HepG2 (cell line): ENCODE data around the gene OS9. TPM values are rescaled to one million over a fixed set of nuclear protein-coding genes. Genes with fewer than 3 reads are reported as not detected.
A peak's percentile ranks its signal among the peaks of the same experiment; 100 is the strongest.

ENCODE experiments used
- LBX2 ChIP-seq: sonication (generic); formaldehyde crosslinking; IDR thresholded peaks from 2 replicates; pipeline ENCODE4 v1.5.0; 2020; ENCODE audit warnings: missing genetic modification reagents, mild to moderate bottlenecking, borderline replicate concordance
- MXI1 ChIP-seq: IDR thresholded peaks from 3 replicates; pipeline ENCODE4 v1.6.1; 2012; ENCODE audit warnings: low read depth, low read length, inconsistent platforms, borderline replicate concordance
- NFKB2 ChIP-seq: sonication (generic); formaldehyde crosslinking; IDR thresholded peaks from 2 replicates; pipeline ENCODE4 v1.4.0; 2020; ENCODE audit warnings: missing genetic modification reagents, borderline replicate concordance
- NKX3-1 ChIP-seq: sonication (generic); formaldehyde crosslinking; IDR thresholded peaks from 2 replicates; pipeline ENCODE4 v1.5.0; 2020; ENCODE audit warnings: missing genetic modification reagents
- PAX8 ChIP-seq: sonication (generic); formaldehyde crosslinking; IDR thresholded peaks from 2 replicates; pipeline ENCODE4 v1.8.0; 2022; ENCODE audit warnings: mild to moderate bottlenecking, missing genetic modification reagents, borderline replicate concordance
- RBAK ChIP-seq: sonication (generic); formaldehyde crosslinking; IDR thresholded peaks from 2 replicates; pipeline ENCODE4 v1.5.1; 2020; ENCODE audit warnings: mild to moderate bottlenecking, missing genetic modification reagents
- THYN1 ChIP-seq: sonication (generic); formaldehyde crosslinking; IDR thresholded peaks from 2 replicates; pipeline ENCODE4 v1.8.1; 2023; ENCODE audit warnings: low read depth, mild to moderate bottlenecking, moderate library complexity, missing genetic modification reagents, borderline replicate concordance
- ZFP41 ChIP-seq: sonication (generic); formaldehyde crosslinking; IDR thresholded peaks from 2 replicates; pipeline ENCODE4 v1.4.0; 2020; ENCODE audit warnings: mild to moderate bottlenecking, missing genetic modification reagents, borderline replicate concordance
- ZNF17 ChIP-seq: sonication (generic); formaldehyde crosslinking; IDR thresholded peaks from 2 replicates; pipeline ENCODE4 v1.5.0; 2020; ENCODE audit warnings: mild to moderate bottlenecking, missing genetic modification reagents
- ZNF180 ChIP-seq: sonication (generic); formaldehyde crosslinking; IDR thresholded peaks from 2 replicates; pipeline ENCODE4 v1.4.0; 2020; ENCODE audit warnings: low read depth, missing genetic modification reagents, borderline replicate concordance
- ZNF256 ChIP-seq: sonication (generic); formaldehyde crosslinking; conservative IDR thresholded peaks from 2 replicates; pipeline ENCODE4 v1.4.0; 2020; ENCODE audit warnings: missing genetic modification reagents
- ZNF503 ChIP-seq: sonication (generic); formaldehyde crosslinking; IDR thresholded peaks from 2 replicates; pipeline ENCODE4 v1.4.0; 2020; ENCODE audit warnings: missing genetic modification reagents
- ZNF660 ChIP-seq: sonication (generic); formaldehyde crosslinking; IDR thresholded peaks from 2 replicates; pipeline ENCODE4 v1.5.1; 2020; ENCODE audit warnings: mild to moderate bottlenecking, low read depth, missing genetic modification reagents, borderline replicate concordance
- ZNF678 ChIP-seq: sonication (generic); formaldehyde crosslinking; IDR thresholded peaks from 2 replicates; pipeline ENCODE4 v1.4.0; 2020; ENCODE audit warnings: mild to moderate bottlenecking, missing genetic modification reagents
- ZNF720 ChIP-seq: sonication (generic); formaldehyde crosslinking; IDR thresholded peaks from 2 replicates; pipeline ENCODE4 v1.4.0; 2020; ENCODE audit warnings: missing genetic modification reagents
- polyA plus RNA-seq, 8 experiments: library from polyadenylated mRNA; depleted of rRNA in 3 of 8; stranded (reverse) in 7 of 8; unstranded in 1 of 8; fragments of >200 nt; fragmentation: Illumina TruSeq in 4 of 8; extraction: Trizol in 4 of 8; gene quantifications; 2 replicates each; pipeline versions ENCODE4 v1.2.1 to v1.2.3, GENCODE V29; 2011 to 2016; ENCODE audit warnings: low read depth in 4 of 8, missing spikeins in 1 of 8, mixed read lengths in 1 of 8; ENCODE audit not compliant: insufficient read depth in 1 of 8
- total RNA-seq, 5 experiments: library from RNA; depleted of rRNA; stranded (reverse); fragments of >200 nt; fragmentation: Illumina TruSeq; extraction: Trizol; gene quantifications; 2 replicates each; pipeline ENCODE4 v1.2.3, GENCODE V29; 2016; ENCODE audit warnings: low read depth in 1 of 5
- TF ChIP-seq, protein P1 (sequence below): sonication (generic); formaldehyde crosslinking; IDR thresholded peaks from 2 replicates; pipeline ENCODE4 v1.8.1; 2023; ENCODE audit warnings: missing genetic modification reagents, inconsistent platforms, borderline replicate concordance
- TF ChIP-seq, protein P2 (sequence below): sonication (generic); formaldehyde crosslinking; IDR thresholded peaks from 2 replicates; pipeline ENCODE4 v1.4.0; 2020; ENCODE audit warnings: missing genetic modification reagents
- TF ChIP-seq, protein P3 (sequence below): sonication (generic); formaldehyde crosslinking; IDR thresholded peaks from 2 replicates; pipeline ENCODE4 v1.5.1; 2020; ENCODE audit warnings: mild to moderate bottlenecking, moderate library complexity, missing genetic modification reagents
- TF ChIP-seq, protein P4 (sequence below): sonication (generic); formaldehyde crosslinking; IDR thresholded peaks from 2 replicates; pipeline ENCODE4 v1.9.0; 2021; ENCODE audit warnings: missing genetic modification reagents, borderline replicate concordance
- TF ChIP-seq, protein P5 (sequence below): sonication (generic); formaldehyde crosslinking; IDR thresholded peaks from 2 replicates; pipeline ENCODE4 v1.4.0; 2020; ENCODE audit warnings: missing genetic modification reagents

Gene OS9
- total and polyA plus RNA-seq, 2 of the 13 experiments (the other 11 are each of a cell fraction or from before 2014, with no cell fraction given), result 156 to 206 TPM

- TF ChIP-seq, protein P1, sequence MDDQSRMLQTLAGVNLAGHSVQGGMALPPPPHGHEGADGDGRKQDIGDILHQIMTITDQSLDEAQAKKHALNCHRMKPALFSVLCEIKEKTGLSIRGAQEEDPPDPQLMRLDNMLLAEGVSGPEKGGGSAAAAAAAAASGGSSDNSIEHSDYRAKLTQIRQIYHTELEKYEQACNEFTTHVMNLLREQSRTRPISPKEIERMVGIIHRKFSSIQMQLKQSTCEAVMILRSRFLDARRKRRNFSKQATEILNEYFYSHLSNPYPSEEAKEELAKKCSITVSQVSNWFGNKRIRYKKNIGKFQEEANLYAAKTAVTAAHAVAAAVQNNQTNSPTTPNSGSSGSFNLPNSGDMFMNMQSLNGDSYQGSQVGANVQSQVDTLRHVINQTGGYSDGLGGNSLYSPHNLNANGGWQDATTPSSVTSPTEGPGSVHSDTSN (CRISPR knock-in tag), result no peak
- no peak for TF ChIP-seq NKX3-1
- no peak for TF ChIP-seq ZNF180
- TF ChIP-seq ZNF17, result no peak
- no peak for TF ChIP-seq ZNF256
- no peak for TF ChIP-seq ZFP41
- TF ChIP-seq, protein P2, sequence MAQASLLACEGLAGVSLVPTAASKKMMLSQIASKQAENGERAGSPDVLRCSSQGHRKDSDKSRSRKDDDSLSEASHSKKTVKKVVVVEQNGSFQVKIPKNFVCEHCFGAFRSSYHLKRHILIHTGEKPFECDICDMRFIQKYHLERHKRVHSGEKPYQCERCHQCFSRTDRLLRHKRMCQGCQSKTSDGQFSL (CRISPR knock-in tag), result no peak
- TF ChIP-seq ZNF678 (CRISPR knock-in tag), result no peak
- TF ChIP-seq, protein P3, sequence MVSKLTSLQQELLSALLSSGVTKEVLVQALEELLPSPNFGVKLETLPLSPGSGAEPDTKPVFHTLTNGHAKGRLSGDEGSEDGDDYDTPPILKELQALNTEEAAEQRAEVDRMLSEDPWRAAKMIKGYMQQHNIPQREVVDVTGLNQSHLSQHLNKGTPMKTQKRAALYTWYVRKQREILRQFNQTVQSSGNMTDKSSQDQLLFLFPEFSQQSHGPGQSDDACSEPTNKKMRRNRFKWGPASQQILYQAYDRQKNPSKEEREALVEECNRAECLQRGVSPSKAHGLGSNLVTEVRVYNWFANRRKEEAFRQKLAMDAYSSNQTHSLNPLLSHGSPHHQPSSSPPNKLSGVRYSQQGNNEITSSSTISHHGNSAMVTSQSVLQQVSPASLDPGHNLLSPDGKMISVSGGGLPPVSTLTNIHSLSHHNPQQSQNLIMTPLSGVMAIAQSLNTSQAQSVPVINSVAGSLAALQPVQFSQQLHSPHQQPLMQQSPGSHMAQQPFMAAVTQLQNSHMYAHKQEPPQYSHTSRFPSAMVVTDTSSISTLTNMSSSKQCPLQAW (CRISPR knock-in tag), result peak; percentile 67
- peak; percentile 83; the same call in 2 of the 3 replicates for TF ChIP-seq MXI1
- TF ChIP-seq RBAK (CRISPR knock-in tag), result no peak
- no peak for TF ChIP-seq ZNF660 (CRISPR knock-in tag)
- no peak for TF ChIP-seq PAX8 (CRISPR knock-in tag)
- no peak for TF ChIP-seq THYN1 (CRISPR knock-in tag)
- no peak for TF ChIP-seq LBX2 (CRISPR knock-in tag)
- no peak; the same call in 1 of the 2 replicates for TF ChIP-seq NFKB2 (CRISPR knock-in tag)
- TF ChIP-seq, protein P4, sequence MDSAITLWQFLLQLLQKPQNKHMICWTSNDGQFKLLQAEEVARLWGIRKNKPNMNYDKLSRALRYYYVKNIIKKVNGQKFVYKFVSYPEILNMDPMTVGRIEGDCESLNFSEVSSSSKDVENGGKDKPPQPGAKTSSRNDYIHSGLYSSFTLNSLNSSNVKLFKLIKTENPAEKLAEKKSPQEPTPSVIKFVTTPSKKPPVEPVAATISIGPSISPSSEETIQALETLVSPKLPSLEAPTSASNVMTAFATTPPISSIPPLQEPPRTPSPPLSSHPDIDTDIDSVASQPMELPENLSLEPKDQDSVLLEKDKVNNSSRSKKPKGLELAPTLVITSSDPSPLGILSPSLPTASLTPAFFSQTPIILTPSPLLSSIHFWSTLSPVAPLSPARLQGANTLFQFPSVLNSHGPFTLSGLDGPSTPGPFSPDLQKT (CRISPR knock-in tag), result no peak
- TF ChIP-seq ZNF720 (CRISPR knock-in tag), result no peak
- TF ChIP-seq, protein P5, sequence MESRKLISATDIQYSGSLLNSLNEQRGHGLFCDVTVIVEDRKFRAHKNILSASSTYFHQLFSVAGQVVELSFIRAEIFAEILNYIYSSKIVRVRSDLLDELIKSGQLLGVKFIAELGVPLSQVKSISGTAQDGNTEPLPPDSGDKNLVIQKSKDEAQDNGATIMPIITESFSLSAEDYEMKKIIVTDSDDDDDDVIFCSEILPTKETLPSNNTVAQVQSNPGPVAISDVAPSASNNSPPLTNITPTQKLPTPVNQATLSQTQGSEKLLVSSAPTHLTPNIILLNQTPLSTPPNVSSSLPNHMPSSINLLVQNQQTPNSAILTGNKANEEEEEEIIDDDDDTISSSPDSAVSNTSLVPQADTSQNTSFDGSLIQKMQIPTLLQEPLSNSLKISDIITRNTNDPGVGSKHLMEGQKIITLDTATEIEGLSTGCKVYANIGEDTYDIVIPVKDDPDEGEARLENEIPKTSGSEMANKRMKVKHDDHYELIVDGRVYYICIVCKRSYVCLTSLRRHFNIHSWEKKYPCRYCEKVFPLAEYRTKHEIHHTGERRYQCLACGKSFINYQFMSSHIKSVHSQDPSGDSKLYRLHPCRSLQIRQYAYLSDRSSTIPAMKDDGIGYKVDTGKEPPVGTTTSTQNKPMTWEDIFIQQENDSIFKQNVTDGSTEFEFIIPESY (CRISPR knock-in tag), result no peak
- no peak for TF ChIP-seq ZNF503 (CRISPR knock-in tag)
These were observed at the start of gene OS9 (continued) for GRCh38 chr12:57693659-57694458.
